ENCODE data around the gene SNTG2.

DNA sequence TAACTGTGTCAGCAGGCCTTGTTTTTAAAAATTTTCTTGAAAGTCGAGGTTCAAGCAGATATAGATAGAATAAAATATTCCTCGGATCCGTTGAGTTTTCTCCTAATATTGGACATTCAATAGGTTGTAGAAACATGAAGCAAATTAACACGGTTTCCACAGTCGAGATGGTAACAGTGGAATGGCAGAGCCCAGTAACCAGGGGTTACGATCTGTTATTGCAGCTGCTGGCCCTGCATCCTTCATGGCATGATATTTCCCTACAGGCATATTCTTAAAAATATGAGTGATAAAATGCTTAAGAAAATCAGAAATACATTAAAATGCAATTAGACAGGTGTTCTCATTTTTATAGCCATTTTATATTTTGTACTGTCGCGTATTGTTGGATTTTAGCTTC lies 117.6 kb downstream of the SNTG2 start:
- TF ChIP-seq POLR2A (IDR thresholded peaks at IDR 0.05; ENCODE audit: low read length) (no peak), GATA1 (IDR thresholded peaks at IDR 0.05; ENCODE audit: low read depth, low read length) (no peak)

Data from erythroblast (primary cell).